Measurements from ENCODE around the gene TSPAN5. TPM values are rescaled to one million over a fixed set of nuclear protein-coding genes. Genes with fewer than 3 reads are reported as not detected.

Gene TSPAN5
- polyA plus RNA-seq, 1 donor from 2014 or later: 18.8 TPM

- Histone ChIP-seq H3K36me3 (ENCODE audit: insufficient read depth, low read length) (no peaks in the 10 kb centered on the region), H3K27ac (ENCODE audit: low read length) (no peak overlapping the region), H3K9me2 (ENCODE audit: insufficient read depth, low read length) (no peaks in the 10 kb centered on the region), H2AFZ (ENCODE audit: low read depth, low read length) (no peak overlapping the region), H3K9me3 (ENCODE audit: low read length) (no peaks in the 10 kb centered on the region), H3K4me2 (ENCODE audit: low read length) (no peak overlapping the region), H4K20me1 (ENCODE audit: insufficient read depth) (no peaks in the 10 kb centered on the region), H3K79me2 (replicated peaks; ENCODE audit: insufficient read depth, low read length) (peaks cover 23% of the 10 kb centered on the region), H3K4me3 (ENCODE audit: low read length) (no peak overlapping the region), H3K27me3 (ENCODE audit: insufficient read depth, low read depth, low read length) (no peaks in the 10 kb centered on the region), H3F3A (ENCODE audit: insufficient read depth, low read length, poor library complexity, severe bottlenecking) (no peaks in the 10 kb centered on the region), H3K9ac (ENCODE audit: low read length) (no peak overlapping the region)
- TF ChIP-seq RAD21 (conservative IDR thresholded peaks at IDR 0.05): no peak
- TF ChIP-seq, protein P1, sequence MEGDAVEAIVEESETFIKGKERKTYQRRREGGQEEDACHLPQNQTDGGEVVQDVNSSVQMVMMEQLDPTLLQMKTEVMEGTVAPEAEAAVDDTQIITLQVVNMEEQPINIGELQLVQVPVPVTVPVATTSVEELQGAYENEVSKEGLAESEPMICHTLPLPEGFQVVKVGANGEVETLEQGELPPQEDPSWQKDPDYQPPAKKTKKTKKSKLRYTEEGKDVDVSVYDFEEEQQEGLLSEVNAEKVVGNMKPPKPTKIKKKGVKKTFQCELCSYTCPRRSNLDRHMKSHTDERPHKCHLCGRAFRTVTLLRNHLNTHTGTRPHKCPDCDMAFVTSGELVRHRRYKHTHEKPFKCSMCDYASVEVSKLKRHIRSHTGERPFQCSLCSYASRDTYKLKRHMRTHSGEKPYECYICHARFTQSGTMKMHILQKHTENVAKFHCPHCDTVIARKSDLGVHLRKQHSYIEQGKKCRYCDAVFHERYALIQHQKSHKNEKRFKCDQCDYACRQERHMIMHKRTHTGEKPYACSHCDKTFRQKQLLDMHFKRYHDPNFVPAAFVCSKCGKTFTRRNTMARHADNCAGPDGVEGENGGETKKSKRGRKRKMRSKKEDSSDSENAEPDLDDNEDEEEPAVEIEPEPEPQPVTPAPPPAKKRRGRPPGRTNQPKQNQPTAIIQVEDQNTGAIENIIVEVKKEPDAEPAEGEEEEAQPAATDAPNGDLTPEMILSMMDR (IDR thresholded peaks at IDR 0.05; ENCODE audit: poor library complexity, severe bottlenecking): no peak
Measured at GRCh38 chr4:98608356-98608755, 50.1 kb downstream of the TSPAN5 start.

- Histone ChIP-seq H4K20me1 (ENCODE audit: insufficient read depth) (no peaks in the 10 kb centered on the region), H2AFZ (ENCODE audit: low read depth, low read length) (no peak overlapping the region)
- no peak for TF ChIP-seq RAD21 (conservative IDR thresholded peaks at IDR 0.05)
- no peak for TF ChIP-seq REST (IDR thresholded peaks at IDR 0.05; ENCODE audit: borderline replicate concordance)
- TF ChIP-seq, protein P1 (IDR thresholded peaks at IDR 0.05; ENCODE audit: poor library complexity, severe bottlenecking): no peak
Measured at GRCh38 chr4:98606894-98607293, 51.5 kb downstream of the TSPAN5 start.

GRCh38 chr4:98605216-98605615 lies 53.2 kb downstream of the TSPAN5 start:
- peaks cover 17% of the 10 kb centered on the region for H3K79me2 ChIP-seq (replicated peaks; ENCODE audit: insufficient read depth, low read length)
- H3K9me3 ChIP-seq (ENCODE audit: low read length): peaks cover 3% of the 10 kb centered on the region
- peaks cover 10% of the 10 kb centered on the region for H3F3A ChIP-seq (ENCODE audit: insufficient read depth, low read length, poor library complexity, severe bottlenecking)
- H3K4me2 ChIP-seq (ENCODE audit: low read length): no peak overlapping the region
- H3K36me3 ChIP-seq (ENCODE audit: insufficient read depth, low read length): no peaks in the 10 kb centered on the region
- no peak overlapping the region for H2AFZ ChIP-seq (ENCODE audit: low read depth, low read length)
- H3K27ac ChIP-seq (ENCODE audit: low read length): peak overlapping the region; percentile 84
- no peak overlapping the region for H3K4me3 ChIP-seq (ENCODE audit: low read length)
- no peaks in the 10 kb centered on the region for H3K27me3 ChIP-seq (ENCODE audit: insufficient read depth, low read depth, low read length)
- no peaks in the 10 kb centered on the region for H3K9me2 ChIP-seq (ENCODE audit: insufficient read depth, low read length)
- H3K9ac ChIP-seq (ENCODE audit: low read length): no peak overlapping the region
- H4K20me1 ChIP-seq (ENCODE audit: insufficient read depth): no peaks in the 10 kb centered on the region
- TF ChIP-seq RAD21 (conservative IDR thresholded peaks at IDR 0.05): no peak
- TF ChIP-seq, protein P1 (IDR thresholded peaks at IDR 0.05; ENCODE audit: poor library complexity, severe bottlenecking): no peak
- no peak for TF ChIP-seq EP300 (conservative IDR thresholded peaks at IDR 0.05; ENCODE audit: poor library complexity, severe bottlenecking)
- no peak for TF ChIP-seq TAF1 (IDR thresholded peaks at IDR 0.05; ENCODE audit: low read depth)
- TF ChIP-seq EZH2 (IDR thresholded peaks at IDR 0.05; ENCODE audit: borderline replicate concordance, insufficient read depth, low read length, poor library complexity, severe bottlenecking): no peak
- TF ChIP-seq SMC3 (conservative IDR thresholded peaks at IDR 0.05; ENCODE audit: poor library complexity): no peak
- TF ChIP-seq POLR2AphosphoS5 (IDR thresholded peaks at IDR 0.05): no peak
- no peak for TF ChIP-seq REST (IDR thresholded peaks at IDR 0.05; ENCODE audit: borderline replicate concordance)

More at GRCh38 chr4:98606894-98607293, 51.5 kb downstream of the TSPAN5 start:
- Histone ChIP-seq H3K9ac (ENCODE audit: low read length) (no peak overlapping the region), H3K79me2 (replicated peaks; ENCODE audit: insufficient read depth, low read length) (peaks cover 17% of the 10 kb centered on the region), H3K9me2 (ENCODE audit: insufficient read depth, low read length) (no peaks in the 10 kb centered on the region), H3F3A (ENCODE audit: insufficient read depth, low read length, poor library complexity, severe bottlenecking) (peaks cover 10% of the 10 kb centered on the region), H3K27me3 (ENCODE audit: insufficient read depth, low read depth, low read length) (no peaks in the 10 kb centered on the region), H3K27ac (ENCODE audit: low read length) (no peak overlapping the region), H3K9me3 (ENCODE audit: low read length) (no peaks in the 10 kb centered on the region), H3K36me3 (ENCODE audit: insufficient read depth, low read length) (no peaks in the 10 kb centered on the region), H3K4me3 (ENCODE audit: low read length) (no peak overlapping the region), H3K4me2 (ENCODE audit: low read length) (no peak overlapping the region)

Measured in neural cell (in vitro differentiated cells).